ENCODE data around the gene PRLR.
"Not testable (repeated sequence)": the region's sequence is repeated elsewhere in the genome, so short reads cannot be mapped to it uniquely, and the experiment has no call there.

The PRLR gene

GRCh38 chr5:35195472-35195852, 34.8 kb downstream of the PRLR start:
- DNase-seq (ENCODE audit: low spot score): no peak

GRCh38 chr5:35194635-35195471, 35.4 kb downstream of the PRLR start:
- no peak for DNase-seq (ENCODE audit: low spot score)

- no peak for DNase-seq (ENCODE audit: low spot score)
Measured at GRCh38 chr5:35192506-35192905, 37.8 kb downstream of the PRLR start.

- not testable (repeated sequence) for DNase-seq (ENCODE audit: low spot score)
Measured at GRCh38 chr5:35189801-35190200, 40.5 kb downstream of the PRLR start.

- DNase-seq (ENCODE audit: low spot score): no peak
Measured at GRCh38 chr5:35188031-35188457, 42.2 kb downstream of the PRLR start.

- DNase-seq (ENCODE audit: low spot score): not testable (repeated sequence)
Measured at GRCh38 chr5:35187621-35188020, 42.7 kb downstream of the PRLR start.

GRCh38 chr5:35186749-35187148, 43.5 kb downstream of the PRLR start:
- no peak for DNase-seq (ENCODE audit: low spot score)

GRCh38 chr5:35185518-35185917, 44.8 kb downstream of the PRLR start:
- no peak for DNase-seq (ENCODE audit: low spot score)

- no peak for DNase-seq (ENCODE audit: low spot score)
Measured at GRCh38 chr5:35183556-35183955, 46.7 kb downstream of the PRLR start.

- peak; percentile 43 for DNase-seq (ENCODE audit: low spot score)
Measured at GRCh38 chr5:35182910-35183535, 47.3 kb downstream of the PRLR start.

- no peak for DNase-seq (ENCODE audit: low spot score)
Measured at GRCh38 chr5:35182486-35182885, 47.8 kb downstream of the PRLR start.

- DNase-seq (ENCODE audit: low spot score): no peak
Measured at GRCh38 chr5:35180046-35180445, 50.2 kb downstream of the PRLR start.

GRCh38 chr5:35177783-35178182, 52.5 kb downstream of the PRLR start:
- no peak for DNase-seq (ENCODE audit: low spot score)

GRCh38 chr5:35172533-35172932, 57.8 kb downstream of the PRLR start:
- DNase-seq (ENCODE audit: low spot score): no peak

- no peak for DNase-seq (ENCODE audit: low spot score)
Measured at GRCh38 chr5:35171991-35172390, 58.3 kb downstream of the PRLR start.

- no peak for DNase-seq (ENCODE audit: low spot score)
Measured at GRCh38 chr5:35171078-35171477, 59.2 kb downstream of the PRLR start.

- no peak for DNase-seq (ENCODE audit: low spot score)
Measured at GRCh38 chr5:35166043-35166442, 64.2 kb downstream of the PRLR start.

- no peak for DNase-seq (ENCODE audit: low spot score)
Measured at GRCh38 chr5:35164860-35165542, 65.3 kb downstream of the PRLR start.

- DNase-seq (ENCODE audit: low spot score): no peak
Measured at GRCh38 chr5:35163710-35164033, 66.6 kb downstream of the PRLR start.

- no peak for DNase-seq (ENCODE audit: low spot score)
Measured at GRCh38 chr5:35162848-35163709, 67.2 kb downstream of the PRLR start.

- DNase-seq (ENCODE audit: low spot score): no peak
Measured at GRCh38 chr5:35161652-35162273, 68.5 kb downstream of the PRLR start.

Measured in pons (tissue), 1 donor.